Upper lobe of left lung (tissue), 6 donors: ENCODE measurements around the gene LCN2. TPM values are rescaled to one million over a fixed set of nuclear protein-coding genes. Genes with fewer than 3 reads are reported as not detected.
A peak's percentile ranks its signal among the peaks of the same experiment; 100 is the strongest.

ENCODE experiments used
- ATAC-seq, 2 donors: fragments of 200-7000 bp; cut with Tn5 transposase; one replicate each; pipeline ENCODE4 v1.9.1; 2022; ENCODE audit warnings: mild to moderate bottlenecking in 2 of 2, moderate library complexity in 2 of 2; ENCODE audit not compliant: low FRiP score in 2 of 2
- DNase-seq, 2 donors: peaks; one replicate each; pipeline ENCODE4 v3.0.0-alpha.2; 2019 to 2020
- H3K27ac ChIP-seq, 4 donors: fragments of 200-600 bp; sonication (generic); one replicate each; pipeline ENCODE4 v1.5.1; 2016 to 2019
- H3K27me3 ChIP-seq, 4 donors: fragments of 200-600 bp; sonication (generic); one replicate each; pipeline ENCODE4 v1.5.1; 2017 to 2019
- H3K36me3 ChIP-seq, 4 donors: fragments of 200-600 bp; sonication (generic); one replicate each; pipeline ENCODE4 v1.5.1; 2016 to 2019
- H3K4me1 ChIP-seq, 4 donors: fragments of 200-600 bp; sonication (generic); one replicate each; pipeline ENCODE4 v1.5.1; 2018 to 2019
- H3K4me3 ChIP-seq, 4 donors: fragments of 200-600 bp; sonication (generic); one replicate each; pipeline ENCODE4 v1.5.1; 2017 to 2019; ENCODE audit warnings: mild to moderate bottlenecking in 2 of 4, moderate library complexity in 1 of 4
- H3K9me3 ChIP-seq, 4 donors: fragments of 200-600 bp; sonication (generic); one replicate each; pipeline ENCODE4 v1.5.1; 2018 to 2019
- CTCF ChIP-seq, 6 experiments: fragments of 450-650 bp in 4 of 6; fragments of 200-600 bp in 2 of 6; sonication (generic) in 2 of 6; IDR thresholded peaks; one replicate each; pipeline ENCODE4 v1.5.1; 2016 to 2019; ENCODE audit warnings: antibody characterized with exemption in 6 of 6
- EP300 ChIP-seq, 4 donors: sonication (generic); formaldehyde crosslinking; IDR thresholded peaks; one replicate each; pipeline ENCODE4 v1.5.1; 2017; ENCODE audit warnings: antibody characterized with exemption in 4 of 4, control low read depth in 2 of 4
- POLR2A ChIP-seq, 4 donors: fragments of 450-650 bp; IDR thresholded peaks; one replicate each; pipeline ENCODE4 v1.5.1; 2016 to 2017; ENCODE audit warnings: antibody characterized with exemption in 4 of 4, mild to moderate bottlenecking in 2 of 4
- POLR2AphosphoS5 ChIP-seq, 2 donors: sonication (generic); formaldehyde crosslinking; IDR thresholded peaks; one replicate each; pipeline ENCODE4 v1.5.1; 2017; ENCODE audit warnings: antibody characterized with exemption in 2 of 2
- WGBS, 2 donors: methylation state at CpG; one replicate each; pipeline ENCODE4 v1.1.5; 2017 to 2018; 5-methylcytosine and 5-hydroxymethylcytosine counted together
- total RNA-seq, 6 donors: library from RNA; depleted of rRNA in 4 of 6; stranded (reverse); fragments of >200 nt in 4 of 6; gene quantifications; one replicate each; pipeline versions ENCODE4 v1.1.0 to v1.2.1, GENCODE V29; 2016 to 2021
- donor health status: DM: no; HTN: no; CAD: no; lungs with moderate emphysema.
- donor health status: DM: no; HTN: yes; CAD: no; lungs with severe emphysema.

The LCN2 gene
- total RNA-seq, 6 donors from 2014 or later, result 9.0 to 193 (median 38.2) TPM

- WGBS, 2 donors, result 94 to 96% methylated on average over 8 of the region's 8 CpGs
- H3K9me3 ChIP-seq, result no peaks in the 10 kb centered on the region
- TF ChIP-seq POLR2AphosphoS5 (IDR thresholded peaks at IDR 0.05), result no peak
- no peak for TF ChIP-seq EP300 (IDR thresholded peaks at IDR 0.05)
- TF ChIP-seq CTCF (IDR thresholded peaks at IDR 0.05), result no peak
- TF ChIP-seq POLR2A (IDR thresholded peaks at IDR 0.05), result no peak
- ATAC-seq, result peak in 1 of 2 donors; percentile 44
- no peak overlapping the region for H3K4me3 ChIP-seq
- no peak overlapping the region for H3K27ac ChIP-seq
- H3K36me3 ChIP-seq, result peaks cover 11 to 79% (median 64%) of the 10 kb centered on the region in 4 donors
- no peak for DNase-seq
- no peaks in the 10 kb centered on the region for H3K4me1 ChIP-seq
- no peaks in the 10 kb centered on the region for H3K27me3 ChIP-seq
Measured at GRCh38 chr9:128169492-128169891, 20.2 kb downstream of the LCN2 start.

- 92 to 95% methylated on average over 2 to 8 of the region's 8 CpGs for WGBS, 2 donors
- peaks cover 11 to 80% (median 64%) of the 10 kb centered on the region in 4 donors for H3K36me3 ChIP-seq
Measured at GRCh38 chr9:128169925-128170324, 20.7 kb downstream of the LCN2 start.

GRCh38 chr9:128174062-128174461 is 24.8 kb downstream of the LCN2 start:
- Histone ChIP-seq H3K36me3 (peaks cover 21 to 80% (median 62%) of the 10 kb centered on the region in 4 donors), H3K27me3 (no peaks in the 10 kb centered on the region), H3K4me3 (no peak overlapping the region), H3K27ac (no peak overlapping the region), H3K4me1 (no peaks in the 10 kb centered on the region), H3K9me3 (no peaks in the 10 kb centered on the region)
- DNase-seq (no peak), ATAC-seq (no peak)
- TF ChIP-seq POLR2AphosphoS5 (IDR thresholded peaks at IDR 0.05) (no peak), EP300 (IDR thresholded peaks at IDR 0.05) (no peak), POLR2A (IDR thresholded peaks at IDR 0.05) (no peak), CTCF (IDR thresholded peaks at IDR 0.05) (no peak)
- whole genome bisulfite sequencing, 2 donors, result 70 to 92% methylated on average over 3 to 4 of the region's 4 CpGs

More at GRCh38 chr9:128169925-128170324, 20.7 kb downstream of the LCN2 start:
- Histone ChIP-seq H3K4me3 (no peak overlapping the region), H3K4me1 (no peaks in the 10 kb centered on the region), H3K27ac (no peak overlapping the region), H3K27me3 (no peaks in the 10 kb centered on the region), H3K9me3 (no peaks in the 10 kb centered on the region)
- no peak for DNase-seq
- TF ChIP-seq POLR2AphosphoS5 (IDR thresholded peaks at IDR 0.05) (no peak), EP300 (IDR thresholded peaks at IDR 0.05) (no peak), CTCF (IDR thresholded peaks at IDR 0.05) (no peak), POLR2A (IDR thresholded peaks at IDR 0.05) (no peak)
- ATAC-seq, result no peak

GRCh38 chr9:128175102-128175563 is 25.9 kb downstream of the LCN2 start:
- 77 to 84% methylated on average over 8 of the region's 8 CpGs for WGBS, 2 donors
- Histone ChIP-seq H3K4me3 (no peak overlapping the region), H3K36me3 (peaks cover 20 to 80% (median 62%) of the 10 kb centered on the region in 4 donors), H3K27me3 (no peaks in the 10 kb centered on the region), H3K4me1 (no peaks in the 10 kb centered on the region), H3K9me3 (no peaks in the 10 kb centered on the region), H3K27ac (no peak overlapping the region)
- no peak for DNase-seq
- ATAC-seq, result no peak
- TF ChIP-seq EP300 (IDR thresholded peaks at IDR 0.05), result no peak
- TF ChIP-seq POLR2AphosphoS5 (IDR thresholded peaks at IDR 0.05), result no peak
- no peak for TF ChIP-seq POLR2A (IDR thresholded peaks at IDR 0.05)
- no peak for TF ChIP-seq CTCF (IDR thresholded peaks at IDR 0.05)

- TF ChIP-seq EP300 (IDR thresholded peaks at IDR 0.05) (no peak), POLR2A (IDR thresholded peaks at IDR 0.05) (no peak), CTCF (IDR thresholded peaks at IDR 0.05) (no peak), POLR2AphosphoS5 (IDR thresholded peaks at IDR 0.05) (no peak)
- Histone ChIP-seq H3K4me1 (no peaks in the 10 kb centered on the region), H3K4me3 (no peak overlapping the region), H3K27me3 (no peaks in the 10 kb centered on the region), H3K9me3 (no peaks in the 10 kb centered on the region), H3K36me3 (peaks cover 24 to 80% (median 62%) of the 10 kb centered on the region in 4 donors), H3K27ac (no peak overlapping the region)
- 97 to 100% methylated on average over 2 of the region's 2 CpGs for WGBS, 2 donors
- no peak for DNase-seq
- no peak for ATAC-seq
Measured at GRCh38 chr9:128175726-128176125, 26.5 kb downstream of the LCN2 start.
